Mesenchymal stem cell (in vitro differentiated cells and primary cell): ENCODE results near the gene GAL. TPM values are rescaled to one million over a fixed set of nuclear protein-coding genes. Genes with fewer than 3 reads are reported as not detected.
A peak's percentile ranks its signal among the peaks of the same experiment; 100 is the strongest.
"Not testable (repeated sequence)": the region's sequence is repeated elsewhere in the genome, so short reads cannot be mapped to it uniquely, and the experiment has no call there.

Source experiments
- DNase-seq: peaks from one replicate; pipeline ENCODE4 v3.0.0-alpha.2; 2013
- H2AFZ ChIP-seq: one replicate; pipeline ENCODE4 v1.6.1; 2013; ENCODE audit warnings: low read depth, mild to moderate bottlenecking, control low read depth, inconsistent platforms, low read length, moderate library complexity
- H2AK5ac ChIP-seq: 2 replicates; pipeline ENCODE4 v1.6.1; 2013; ENCODE audit warnings: low read length, moderate library complexity, mild to moderate bottlenecking, inconsistent platforms; ENCODE audit not compliant: severe bottlenecking
- H2BK120ac ChIP-seq: one replicate; pipeline ENCODE4 v1.6.1; 2013; ENCODE audit warnings: low read depth, mild to moderate bottlenecking, inconsistent platforms, low read length, moderate library complexity
- H2BK12ac ChIP-seq, 2 experiments: one replicate each; pipeline ENCODE4 v1.6.1; 2013; ENCODE audit warnings: inconsistent platforms in 2 of 2, low read length in 2 of 2, mild to moderate bottlenecking in 2 of 2, moderate library complexity in 2 of 2, control low read depth in 1 of 2
- H2BK15ac ChIP-seq: one replicate; pipeline ENCODE4 v1.6.1; 2013; ENCODE audit warnings: mild to moderate bottlenecking, low read depth, inconsistent platforms; ENCODE audit not compliant: poor library complexity, severe bottlenecking
- H2BK5ac ChIP-seq: 2 replicates; pipeline ENCODE4 v1.6.1; 2013; ENCODE audit warnings: low read depth, mild to moderate bottlenecking, low read length, control low read depth, inconsistent platforms; ENCODE audit not compliant: poor library complexity, severe bottlenecking
- H3K14ac ChIP-seq, 2 experiments: one replicate each; pipeline ENCODE4 v1.6.1; 2013; ENCODE audit warnings: inconsistent platforms in 2 of 2, low read length in 2 of 2, control low read depth in 1 of 2, mild to moderate bottlenecking in 1 of 2, moderate library complexity in 1 of 2
- H3K18ac ChIP-seq, 2 experiments: one replicate each; pipeline ENCODE4 v1.6.1; 2013; ENCODE audit warnings: inconsistent platforms in 2 of 2, low read length in 2 of 2, control low read depth in 1 of 2, low read depth in 1 of 2, mild to moderate bottlenecking in 1 of 2
- H3K23ac ChIP-seq, 2 experiments: one replicate each; pipeline ENCODE4 v1.6.1; 2013; ENCODE audit warnings: inconsistent platforms in 2 of 2, low read length in 2 of 2, mild to moderate bottlenecking in 2 of 2, moderate library complexity in 2 of 2, control low read depth in 1 of 2
- H3K27ac ChIP-seq: 2 replicates; pipeline ENCODE4 v1.5.1; 2013; ENCODE audit warnings: mild to moderate bottlenecking, moderate library complexity, low read length, control low read depth, inconsistent platforms; ENCODE audit not compliant: poor library complexity, severe bottlenecking
- H3K27me3 ChIP-seq, 2 experiments: 2 replicates each; pipeline versions ENCODE4 v1.6.1 to v1.7.0; 2013; ENCODE audit warnings: low read length in 2 of 2, mild to moderate bottlenecking in 2 of 2, moderate library complexity in 2 of 2, control low read depth in 1 of 2, inconsistent platforms in 1 of 2; ENCODE audit not compliant: control insufficient read depth in 1 of 2, insufficient read depth in 1 of 2
- H3K36me3 ChIP-seq, 2 experiments: 2 replicates each; pipeline versions ENCODE4 v1.6.1 to v1.7.0; 2013; ENCODE audit warnings: low read length in 2 of 2, control low read depth in 1 of 2, inconsistent platforms in 1 of 2, low read depth in 1 of 2, mild to moderate bottlenecking in 1 of 2; ENCODE audit not compliant: insufficient read depth in 2 of 2, control insufficient read depth in 1 of 2
- H3K4ac ChIP-seq, 2 experiments: one replicate each; pipeline ENCODE4 v1.6.1; 2013; ENCODE audit warnings: inconsistent platforms in 2 of 2, low read length in 2 of 2, mild to moderate bottlenecking in 2 of 2, moderate library complexity in 2 of 2, control low read depth in 1 of 2, low read depth in 1 of 2
- H3K4me1 ChIP-seq: 2 replicates; pipeline ENCODE4 v1.6.1; 2013; ENCODE audit warnings: low read depth, low read length, control low read depth; ENCODE audit not compliant: control insufficient read depth, insufficient read depth
- H3K4me2 ChIP-seq: 2 replicates; pipeline ENCODE4 v1.6.1; 2013; ENCODE audit warnings: low read length, mild to moderate bottlenecking, inconsistent platforms; ENCODE audit not compliant: poor library complexity, severe bottlenecking
- H3K4me3 ChIP-seq, 2 experiments: 2 replicates each; pipeline versions ENCODE4 v1.5.1 to v1.7.0; 2013; ENCODE audit warnings: low read length in 2 of 2, mild to moderate bottlenecking in 2 of 2, control low read depth in 1 of 2, low read depth in 1 of 2; ENCODE audit not compliant: insufficient read depth in 1 of 2
- H3K79me1 ChIP-seq: replicated peaks from 2 replicates; pipeline ENCODE4 v1.6.1; 2013; ENCODE audit warnings: mild to moderate bottlenecking, control low read depth, low read length, inconsistent platforms; ENCODE audit not compliant: poor library complexity, severe bottlenecking
- H3K9ac ChIP-seq: 2 replicates; pipeline ENCODE4 v1.7.0; 2013; ENCODE audit warnings: mild to moderate bottlenecking, low read length, moderate library complexity
- H3K9me3 ChIP-seq: 2 replicates; pipeline ENCODE4 v1.7.0; 2013; ENCODE audit warnings: mild to moderate bottlenecking, low read length; ENCODE audit not compliant: control insufficient read depth
- H4K8ac ChIP-seq: one replicate; pipeline ENCODE4 v1.6.1; 2013; ENCODE audit warnings: inconsistent platforms, mild to moderate bottlenecking, low read length, moderate library complexity
- H4K91ac ChIP-seq: one replicate; pipeline ENCODE4 v1.6.1; 2013; ENCODE audit warnings: mild to moderate bottlenecking, low read length, inconsistent platforms
- WGBS: methylation state at CpG from one replicate; pipeline ENCODE4 v1.1.7; 2013; ENCODE audit warnings: mixed read lengths; 5-methylcytosine and 5-hydroxymethylcytosine counted together
- polyA plus RNA-seq, 2 experiments: library from polyadenylated mRNA; stranded (reverse); fragments of 200-250 nt; gene quantifications; one replicate each; pipeline ENCODE4 v1.2.3, GENCODE V29; 2013

The GAL gene
- polyA plus RNA-seq (2013, experiment 1 of 2): 0.32 TPM
- 0.08 TPM for polyA plus RNA-seq (2013, experiment 2 of 2)

GRCh38 chr11:68684385-68685356, at the start of gene GAL:
Gene GAL, plus strand, starts transcription at chr11:68684544. Its CDS starts 380 bp downstream, at chr11:68684924.
- no peak within 1 kb of the TSS for H2BK15ac ChIP-seq
- no peak within 1 kb of the TSS for H2AFZ ChIP-seq
- H3K27ac ChIP-seq: no peak within 1 kb of the TSS
- H3K14ac ChIP-seq: no peak within 1 kb of the TSS
- H2BK5ac ChIP-seq: no peak within 1 kb of the TSS
- H3K4me1 ChIP-seq: peaks cover 14% of the 10 kb centered on the region
- H3K4me2 ChIP-seq: peak within 1 kb of the TSS; percentile 78
- H4K8ac ChIP-seq: no peak within 1 kb of the TSS
- no peak within 1 kb of the TSS for H3K9ac ChIP-seq
- peak within 1 kb of the TSS in 1 of 2 experiments; percentile 54 for H3K23ac ChIP-seq
- peak; percentile 6 for DNase-seq
- no peak within 1 kb of the TSS for H4K91ac ChIP-seq
- H3K36me3 ChIP-seq: no peaks in the 10 kb centered on the region
- no peaks in the 10 kb centered on the region for H3K9me3 ChIP-seq
- WGBS: 1% methylated on average over 89 of the region's 113 CpGs
- no peaks in the 10 kb centered on the region for H3K79me1 ChIP-seq
- peak within 1 kb of the TSS; percentile 22 to 49 for H3K4me3 ChIP-seq
- H3K27me3 ChIP-seq: peaks cover 75 to 85% of the 10 kb centered on the region in 2 experiments
- no peak within 1 kb of the TSS for H3K18ac ChIP-seq
- H2AK5ac ChIP-seq: no peak within 1 kb of the TSS
- no peak within 1 kb of the TSS for H2BK12ac ChIP-seq
- no peak within 1 kb of the TSS for H3K4ac ChIP-seq
- no peak within 1 kb of the TSS for H2BK120ac ChIP-seq

GRCh38 chr11:68634606-68635005, 49.7 kb upstream of the GAL start:
- not testable (repeated sequence) for H3K4me3 ChIP-seq, H2BK15ac ChIP-seq, H4K8ac ChIP-seq, H2BK120ac ChIP-seq, H3K27ac ChIP-seq, H2AFZ ChIP-seq, H3K18ac ChIP-seq, H3K4me1 ChIP-seq, H3K9me3 ChIP-seq, H3K23ac ChIP-seq, H3K14ac ChIP-seq, H3K36me3 ChIP-seq, H2AK5ac ChIP-seq, H3K9ac ChIP-seq, H3K4ac ChIP-seq, H2BK12ac ChIP-seq, DNase-seq, H3K4me2 ChIP-seq, H2BK5ac ChIP-seq, H3K79me1 ChIP-seq, H4K91ac ChIP-seq
- WGBS: 65% methylated on average over 7 of the region's 7 CpGs
- H3K27me3 ChIP-seq: peaks cover 11 to 37% of the 10 kb centered on the region in 2 experiments

GRCh38 chr11:68635172-68635571, 49.2 kb upstream of the GAL start:
- H4K8ac ChIP-seq, H3K23ac ChIP-seq, H3K4me2 ChIP-seq, DNase-seq, H3K9me3 ChIP-seq, H3K4me3 ChIP-seq, H4K91ac ChIP-seq, H3K18ac ChIP-seq, H3K79me1 ChIP-seq, H2BK12ac ChIP-seq, H3K27ac ChIP-seq, H3K9ac ChIP-seq, H3K4me1 ChIP-seq, H2AFZ ChIP-seq, H2BK120ac ChIP-seq, H3K14ac ChIP-seq, H2AK5ac ChIP-seq, H2BK15ac ChIP-seq, H3K36me3 ChIP-seq, H2BK5ac ChIP-seq, H3K4ac ChIP-seq: not testable (repeated sequence)
- H3K27me3 ChIP-seq: peaks cover 11 to 37% of the 10 kb centered on the region in 2 experiments
- WGBS: 46% methylated on average over 5 of the region's 7 CpGs

- H3K9me3 ChIP-seq, H3K4me2 ChIP-seq, H3K18ac ChIP-seq, H3K9ac ChIP-seq, H2AK5ac ChIP-seq, H2BK5ac ChIP-seq, H2BK15ac ChIP-seq, H3K4ac ChIP-seq, H2BK120ac ChIP-seq, H3K79me1 ChIP-seq, H3K4me3 ChIP-seq, H4K91ac ChIP-seq, H3K23ac ChIP-seq, DNase-seq, H2AFZ ChIP-seq, H3K36me3 ChIP-seq, H3K4me1 ChIP-seq, H4K8ac ChIP-seq, H3K27ac ChIP-seq, H2BK12ac ChIP-seq, H3K14ac ChIP-seq: not testable (repeated sequence)
- H3K27me3 ChIP-seq: peaks cover 18 to 37% of the 10 kb centered on the region in 2 experiments
- WGBS: 89% methylated on average over 6 of the region's 10 CpGs
Measured at GRCh38 chr11:68635883-68636282, 48.5 kb upstream of the GAL start.
